ENCODE measurements around the gene BTBD19.

DNA sequence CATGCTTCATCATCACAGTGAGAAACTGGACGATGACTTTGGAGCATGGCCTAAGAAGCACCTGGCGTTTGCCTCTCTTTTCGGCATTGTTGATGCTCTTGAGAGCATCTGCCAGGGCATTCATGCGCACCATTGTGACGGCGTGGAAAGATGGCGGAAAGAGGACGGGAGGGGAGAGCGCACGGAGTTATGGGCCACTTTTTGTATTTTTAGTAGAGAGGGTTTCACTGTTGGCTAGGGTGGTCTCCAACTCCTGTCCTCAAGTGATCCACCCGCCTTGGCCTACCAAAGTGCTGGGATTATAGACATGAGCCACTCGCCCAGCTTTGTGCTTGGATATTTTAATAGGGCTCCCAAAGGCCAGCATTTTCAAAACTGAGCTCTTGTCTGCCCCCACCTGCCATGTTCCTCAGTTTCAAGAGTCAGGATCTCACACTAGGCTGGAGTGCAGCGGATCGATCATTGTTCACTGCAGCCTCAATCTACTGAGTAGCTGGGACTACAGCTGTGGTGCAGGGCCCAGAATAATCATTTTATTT, 27.7 kb upstream of the BTBD19 start:
- TF ChIP-seq, protein P1, sequence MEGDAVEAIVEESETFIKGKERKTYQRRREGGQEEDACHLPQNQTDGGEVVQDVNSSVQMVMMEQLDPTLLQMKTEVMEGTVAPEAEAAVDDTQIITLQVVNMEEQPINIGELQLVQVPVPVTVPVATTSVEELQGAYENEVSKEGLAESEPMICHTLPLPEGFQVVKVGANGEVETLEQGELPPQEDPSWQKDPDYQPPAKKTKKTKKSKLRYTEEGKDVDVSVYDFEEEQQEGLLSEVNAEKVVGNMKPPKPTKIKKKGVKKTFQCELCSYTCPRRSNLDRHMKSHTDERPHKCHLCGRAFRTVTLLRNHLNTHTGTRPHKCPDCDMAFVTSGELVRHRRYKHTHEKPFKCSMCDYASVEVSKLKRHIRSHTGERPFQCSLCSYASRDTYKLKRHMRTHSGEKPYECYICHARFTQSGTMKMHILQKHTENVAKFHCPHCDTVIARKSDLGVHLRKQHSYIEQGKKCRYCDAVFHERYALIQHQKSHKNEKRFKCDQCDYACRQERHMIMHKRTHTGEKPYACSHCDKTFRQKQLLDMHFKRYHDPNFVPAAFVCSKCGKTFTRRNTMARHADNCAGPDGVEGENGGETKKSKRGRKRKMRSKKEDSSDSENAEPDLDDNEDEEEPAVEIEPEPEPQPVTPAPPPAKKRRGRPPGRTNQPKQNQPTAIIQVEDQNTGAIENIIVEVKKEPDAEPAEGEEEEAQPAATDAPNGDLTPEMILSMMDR (IDR thresholded peaks at IDR 0.05), result no peak
- no peak for TF ChIP-seq EZH2 (IDR thresholded peaks at IDR 0.05; ENCODE audit: borderline replicate concordance, insufficient read depth, low read depth, low read length, poor library complexity, severe bottlenecking)
